GM12873 (cell line): ENCODE data around the gene RNASEH1.

ENCODE experiments used
- CTCF ChIP-seq: IDR thresholded peaks from 2 replicates; pipeline ENCODE4 v1.5.1; 2012; ENCODE audit warnings: low read depth, mild to moderate bottlenecking, moderate library complexity, low read length, control low read depth; ENCODE audit not compliant: insufficient read depth; ENCODE audit errors: missing control alignments

Gene RNASEH1

GRCh38 chr2:3505771-3506170, 52.4 kb downstream of the RNASEH1 start:
- no peak for TF ChIP-seq CTCF

GRCh38 chr2:3504741-3505140, 53.4 kb downstream of the RNASEH1 start:
- TF ChIP-seq CTCF: no peak

GRCh38 chr2:3503483-3503882, 54.6 kb downstream of the RNASEH1 start:
- TF ChIP-seq CTCF: no peak

- TF ChIP-seq CTCF: no peak
Observed at GRCh38 chr2:3503046-3503445, 55.1 kb downstream of the RNASEH1 start.

- no peak for TF ChIP-seq CTCF
Observed at GRCh38 chr2:3500326-3500899, 57.7 kb downstream of the RNASEH1 start.

- TF ChIP-seq CTCF: no peak
Observed at GRCh38 chr2:3498783-3499394, 59.2 kb downstream of the RNASEH1 start.
